Astrocyte of the cerebellum (primary cell): Measurements from ENCODE around the gene AEBP2.

ENCODE experiments used
- DNase-seq: peaks from one replicate; pipeline ENCODE4 v3.0.0-alpha.2; 2011; ENCODE audit warnings: low read depth
- H3K4me3 ChIP-seq: 2 replicates; pipeline ENCODE4 v1.5.1; 2011; ENCODE audit warnings: mild to moderate bottlenecking, low read depth, low read length, moderate library complexity
- in situ Hi-C: cut with HindIII; loops from 2 replicates; pipeline ENCODE4 v1.10.0; 2017; ENCODE audit warnings: low sequenced_read_pairs
- TF ChIP-seq, protein P1 (sequence below): IDR thresholded peaks from 2 replicates; pipeline ENCODE4 v1.5.1; 2012; ENCODE audit warnings: low read length, low read depth, moderate library complexity, mild to moderate bottlenecking; ENCODE audit errors: missing control alignments

Gene AEBP2

DNA sequence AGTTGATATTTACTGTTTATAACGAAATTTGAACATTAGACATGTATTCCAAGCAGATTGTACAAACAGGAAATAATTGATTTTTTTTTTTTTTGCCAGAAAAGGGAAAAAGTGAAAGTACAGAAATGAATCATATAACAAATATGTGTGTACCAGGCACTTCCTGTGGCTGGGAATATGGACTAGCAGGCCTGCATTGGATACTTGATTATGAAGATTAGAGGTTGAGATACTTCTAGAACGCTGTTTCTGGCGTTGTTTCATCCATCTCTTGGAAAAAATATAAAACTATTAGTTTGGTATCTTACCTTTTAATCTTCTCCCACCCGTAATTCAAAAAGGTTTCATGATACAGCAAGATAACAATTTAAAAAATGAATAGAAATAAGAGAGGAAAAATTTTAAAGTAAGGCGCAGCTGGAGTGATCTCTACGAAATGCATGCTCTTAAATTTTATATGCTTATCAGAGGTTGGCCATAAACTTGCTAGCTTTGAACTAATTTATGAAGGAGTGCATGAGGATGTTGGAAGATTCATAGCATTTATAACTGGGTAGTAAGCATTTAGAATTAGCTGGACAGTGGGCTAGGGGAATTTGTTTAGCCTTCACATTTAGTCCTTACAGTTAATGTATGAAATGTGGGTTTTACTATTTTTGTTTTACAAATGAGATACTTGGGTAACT lies 90.8 kb downstream of the AEBP2 start:
- H3K4me3 ChIP-seq, result no peak overlapping the region
- TF ChIP-seq, protein P1, sequence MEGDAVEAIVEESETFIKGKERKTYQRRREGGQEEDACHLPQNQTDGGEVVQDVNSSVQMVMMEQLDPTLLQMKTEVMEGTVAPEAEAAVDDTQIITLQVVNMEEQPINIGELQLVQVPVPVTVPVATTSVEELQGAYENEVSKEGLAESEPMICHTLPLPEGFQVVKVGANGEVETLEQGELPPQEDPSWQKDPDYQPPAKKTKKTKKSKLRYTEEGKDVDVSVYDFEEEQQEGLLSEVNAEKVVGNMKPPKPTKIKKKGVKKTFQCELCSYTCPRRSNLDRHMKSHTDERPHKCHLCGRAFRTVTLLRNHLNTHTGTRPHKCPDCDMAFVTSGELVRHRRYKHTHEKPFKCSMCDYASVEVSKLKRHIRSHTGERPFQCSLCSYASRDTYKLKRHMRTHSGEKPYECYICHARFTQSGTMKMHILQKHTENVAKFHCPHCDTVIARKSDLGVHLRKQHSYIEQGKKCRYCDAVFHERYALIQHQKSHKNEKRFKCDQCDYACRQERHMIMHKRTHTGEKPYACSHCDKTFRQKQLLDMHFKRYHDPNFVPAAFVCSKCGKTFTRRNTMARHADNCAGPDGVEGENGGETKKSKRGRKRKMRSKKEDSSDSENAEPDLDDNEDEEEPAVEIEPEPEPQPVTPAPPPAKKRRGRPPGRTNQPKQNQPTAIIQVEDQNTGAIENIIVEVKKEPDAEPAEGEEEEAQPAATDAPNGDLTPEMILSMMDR, result no peak
- in situ Hi-C loops, result no loop called here
- no peak for DNase-seq

DNA sequence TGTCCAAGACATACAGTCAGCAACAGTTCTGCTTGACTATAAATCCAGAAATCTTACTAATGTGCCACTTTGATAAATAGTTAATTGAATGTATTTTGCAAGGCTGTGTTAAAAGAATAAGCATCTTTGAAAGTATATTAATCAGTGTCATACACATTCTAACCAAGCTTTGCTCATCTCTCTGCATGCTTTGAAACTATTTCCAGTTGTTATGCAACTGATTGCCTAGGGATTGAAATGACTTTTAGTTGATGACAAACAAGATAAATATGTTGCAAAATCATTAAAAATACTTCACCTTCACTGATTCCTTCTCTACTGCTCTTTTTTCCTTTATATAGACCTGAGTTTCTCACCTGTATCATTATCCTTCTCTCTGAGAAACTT lies 91.3 kb downstream of the AEBP2 start:
- no peak for DNase-seq
- no peak overlapping the region for H3K4me3 ChIP-seq
- in situ Hi-C loops, result no loop called here
- TF ChIP-seq, protein P1, result no peak

DNA sequence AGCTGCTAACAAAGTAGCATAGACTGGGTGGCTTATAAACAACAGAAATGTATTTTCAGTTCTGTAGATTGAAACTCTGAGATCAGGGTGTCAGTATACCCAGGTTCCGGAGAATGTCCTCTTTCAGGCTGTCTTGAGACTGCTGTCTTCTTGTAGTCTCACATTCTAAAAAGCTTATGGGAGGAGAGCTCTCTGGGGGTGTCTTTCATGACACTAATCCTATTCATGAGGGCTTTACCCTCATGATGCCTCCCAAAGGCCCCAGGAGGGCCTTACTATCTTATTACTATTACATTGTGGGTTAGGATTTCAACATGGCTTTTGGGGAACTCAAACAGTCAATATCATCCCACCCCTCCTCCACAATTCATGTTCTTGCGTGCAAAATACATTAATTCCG lies 94.3 kb downstream of the AEBP2 start:
- TF ChIP-seq, protein P1, result no peak
- no peak overlapping the region for H3K4me3 ChIP-seq
- no peak for DNase-seq
- in situ Hi-C loops, result no loop called here

DNA sequence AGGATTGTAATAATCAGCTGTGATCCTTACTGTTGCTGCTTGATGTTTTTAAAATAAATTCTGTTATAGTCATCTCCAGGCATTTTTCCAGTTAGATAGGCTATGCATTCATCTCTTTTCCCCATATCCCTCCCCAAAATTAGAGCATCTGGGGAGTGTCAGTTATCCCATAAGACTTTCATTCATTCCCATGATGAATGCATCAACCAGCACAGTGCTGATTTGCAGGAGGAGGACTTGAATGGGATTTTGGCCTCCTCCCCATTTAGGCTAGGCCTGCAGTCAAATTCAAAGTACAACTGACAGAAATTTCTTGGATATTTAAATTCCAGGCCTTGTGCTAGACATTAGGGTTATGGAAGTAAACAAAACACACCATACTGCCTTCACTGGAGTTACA lies 99.8 kb downstream of the AEBP2 start:
- TF ChIP-seq, protein P1, result no peak
- no peak for DNase-seq
- no peak overlapping the region for H3K4me3 ChIP-seq
- in situ Hi-C loops, result no loop called here

DNA sequence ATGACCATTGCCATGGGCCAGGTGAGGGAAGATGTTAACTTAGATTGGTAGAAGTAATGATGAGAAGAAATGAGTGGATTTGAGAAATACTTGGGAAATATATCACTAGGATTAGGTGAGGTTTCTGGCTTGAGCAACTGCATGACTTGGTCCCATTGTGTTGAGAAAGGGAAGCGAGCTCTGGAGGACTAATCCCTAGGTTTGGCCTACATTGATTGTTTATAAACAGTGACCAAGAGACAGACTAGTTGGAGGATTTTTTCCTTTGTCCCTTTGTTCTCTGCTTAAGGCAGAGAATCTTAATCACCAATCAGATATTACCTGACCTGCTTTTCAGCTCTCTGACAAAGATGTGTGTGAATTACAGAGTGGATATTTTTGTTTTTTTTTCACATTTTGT lies 100.5 kb downstream of the AEBP2 start:
- in situ Hi-C loops, result no loop called here
- TF ChIP-seq, protein P1, result no peak
- DNase-seq, result no peak
- H3K4me3 ChIP-seq, result no peak overlapping the region

DNA sequence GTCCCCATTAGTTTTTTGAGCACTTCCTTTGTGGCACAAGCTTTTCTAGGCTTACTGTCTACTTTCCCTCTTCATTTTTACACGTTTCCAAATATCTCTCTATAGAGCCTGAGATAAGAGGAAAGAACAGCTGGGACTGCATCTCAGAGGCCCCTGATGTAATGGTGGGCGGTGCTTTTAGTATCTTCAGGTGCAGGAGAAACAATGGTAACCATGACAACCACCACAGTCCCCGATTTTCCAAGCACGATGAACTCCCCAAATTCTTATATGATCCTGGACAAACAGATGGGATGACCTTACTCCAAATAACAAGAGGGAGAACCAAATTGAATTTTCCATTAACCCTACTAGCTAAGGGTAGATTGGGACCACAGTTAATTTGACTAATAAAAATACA lies 103.3 kb downstream of the AEBP2 start:
- DNase-seq, result no peak
- H3K4me3 ChIP-seq, result no peak overlapping the region
- in situ Hi-C loops, result no loop called here
- TF ChIP-seq, protein P1, result no peak
